KOPT-K1 (cell line): ENCODE data around the gene UGT1A10.
"Not testable (repeated sequence)": the region's sequence is repeated elsewhere in the genome, so short reads cannot be mapped to it uniquely, and the experiment has no call there.

Experiments
- H3K27ac ChIP-seq: fragments of 200-600 bp; sonication (generic); 2 replicates; pipeline ENCODE4 v1.5.1; 2016; ENCODE audit warnings: antibody characterized with exemption, mild to moderate bottlenecking, low read depth, low read length; ENCODE audit not compliant: poor library complexity, severe bottlenecking
- H3K36me3 ChIP-seq: fragments of 200-600 bp; sonication (generic); 2 replicates; pipeline ENCODE4 v1.5.1; 2017; ENCODE audit warnings: antibody characterized with exemption, mild to moderate bottlenecking, low read length, moderate library complexity; ENCODE audit not compliant: insufficient read depth
- H3K9me3 ChIP-seq: fragments of 200-600 bp; sonication (generic); 2 replicates; pipeline ENCODE4 v1.5.1; 2017; ENCODE audit warnings: antibody characterized with exemption, low read length, mild to moderate bottlenecking; ENCODE audit not compliant: insufficient read depth, poor library complexity, severe bottlenecking

Gene UGT1A10

DNA sequence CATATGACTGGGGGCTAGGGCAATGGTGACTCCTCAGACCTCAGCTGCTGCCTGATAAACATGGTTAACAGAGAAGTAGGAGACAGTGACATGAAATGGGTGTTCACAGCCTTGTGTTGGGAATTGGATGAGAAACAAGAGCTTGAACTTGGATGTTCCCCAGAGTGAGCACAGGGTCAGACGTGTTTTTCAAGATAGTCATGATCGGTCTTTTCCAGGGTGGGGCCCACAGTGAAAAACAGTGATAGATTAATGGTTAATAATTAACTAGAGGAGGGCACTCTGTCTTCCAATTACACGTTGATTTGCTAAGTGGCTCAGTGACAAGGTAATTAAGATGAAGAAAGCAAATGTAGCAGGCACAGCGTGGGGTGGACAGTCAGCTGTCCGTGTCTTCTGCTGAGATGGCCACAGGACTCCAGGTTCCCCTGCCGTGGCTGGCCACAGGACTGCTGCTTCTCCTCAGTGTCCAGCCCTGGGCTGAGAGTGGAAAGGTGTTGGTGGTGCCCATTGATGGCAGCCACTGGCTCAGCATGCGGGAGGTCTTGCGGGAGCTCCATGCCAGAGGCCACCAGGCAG, 92.6 kb downstream of the UGT1A10 start, which contains the start of gene UGT1A3:
Gene UGT1A3, plus strand, starts transcription at position 320 of the 579 bp plus-strand sequence. Its CDS starts 85 bp downstream, at position 405.
- H3K36me3 ChIP-seq: no peaks in the 10 kb centered on the region
- no peaks in the 10 kb centered on the region for H3K9me3 ChIP-seq
- H3K27ac ChIP-seq: no peak within 1 kb of the TSS

DNA sequence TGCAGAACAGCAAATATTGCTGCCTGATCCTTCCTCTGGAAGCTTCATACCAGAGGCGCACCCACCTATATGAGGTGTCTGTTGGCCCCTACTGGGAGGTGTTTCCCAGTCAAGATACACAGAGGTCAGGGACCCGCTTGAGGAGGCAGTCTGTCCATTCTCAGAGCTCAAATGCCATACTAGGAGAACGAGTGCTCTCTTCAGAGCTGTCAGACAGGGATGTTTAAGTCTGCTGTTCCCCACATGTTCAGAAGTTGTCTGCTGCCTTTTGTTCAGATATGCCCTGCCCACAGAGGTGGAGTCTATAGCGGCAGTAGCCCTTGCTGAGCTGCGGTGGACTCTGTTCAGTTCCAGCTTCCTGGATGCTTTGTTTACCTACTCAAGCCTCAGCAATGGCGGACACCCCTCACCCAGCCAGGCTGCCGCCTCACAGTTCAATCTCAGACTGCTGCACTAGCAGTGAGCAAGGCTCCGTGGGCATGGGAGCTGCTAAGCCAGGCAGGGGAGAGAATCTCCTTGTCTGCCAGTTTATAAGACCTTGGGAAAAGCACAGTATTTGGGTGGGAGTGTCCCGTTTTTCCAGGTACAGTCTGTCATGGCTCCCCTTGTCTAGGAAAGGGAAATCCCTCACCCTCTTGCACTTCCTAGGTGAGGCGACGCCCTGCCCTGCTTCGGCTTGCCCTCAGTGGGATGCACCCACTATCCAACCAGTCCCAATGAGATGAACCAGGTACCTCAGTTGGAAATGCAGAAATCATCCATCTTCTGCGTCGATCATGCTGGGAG, 100.8 kb downstream of the UGT1A10 start:
- H3K36me3 ChIP-seq, H3K9me3 ChIP-seq, H3K27ac ChIP-seq: not testable (repeated sequence)

GRCh38 chr2:233740870-233741269, 104.6 kb downstream of the UGT1A10 start:
- H3K36me3 ChIP-seq: no peaks in the 10 kb centered on the region
- peaks cover 4% of the 10 kb centered on the region for H3K9me3 ChIP-seq
- H3K27ac ChIP-seq: no peak overlapping the region

- Histone ChIP-seq H3K27ac (no peak overlapping the region), H3K9me3 (no peaks in the 10 kb centered on the region), H3K36me3 (no peaks in the 10 kb centered on the region)
These were observed 107.4 kb downstream of the UGT1A10 start for GRCh38 chr2:233743464-233744259.

DNA sequence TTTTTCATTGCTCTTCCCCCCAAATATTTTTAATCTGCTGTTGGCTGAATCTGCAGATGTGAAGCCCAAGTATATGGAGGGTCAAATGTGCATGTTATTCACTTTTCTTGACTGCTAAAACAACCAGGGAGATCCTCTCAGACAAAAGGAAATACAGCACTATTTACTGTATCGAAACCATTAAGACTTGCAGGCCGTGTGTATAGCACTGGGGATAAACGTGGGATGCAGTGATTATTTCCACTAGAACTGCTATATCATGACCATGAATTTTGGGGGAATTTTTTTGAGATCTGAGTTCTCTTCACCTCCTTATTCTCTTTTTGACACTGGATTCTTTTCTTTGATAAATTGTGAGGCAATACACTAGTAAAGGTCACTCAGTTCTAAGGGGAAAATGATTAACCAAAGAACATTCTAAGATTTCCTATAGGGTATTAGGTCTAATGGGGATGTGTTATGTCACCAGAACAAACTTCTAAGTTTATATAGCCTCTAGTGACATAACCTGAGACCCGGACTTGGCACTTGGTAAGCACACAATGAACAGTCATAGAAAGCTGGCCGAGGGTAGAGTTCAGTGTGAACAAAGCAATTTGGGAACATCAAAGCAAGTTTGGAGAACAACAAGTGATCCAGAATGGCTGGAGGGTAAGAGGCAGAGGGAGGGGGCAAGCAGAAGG, 109.0 kb downstream of the UGT1A10 start:
- Histone ChIP-seq H3K27ac (no peak overlapping the region), H3K9me3 (peaks cover 2% of the 10 kb centered on the region), H3K36me3 (no peaks in the 10 kb centered on the region)

DNA sequence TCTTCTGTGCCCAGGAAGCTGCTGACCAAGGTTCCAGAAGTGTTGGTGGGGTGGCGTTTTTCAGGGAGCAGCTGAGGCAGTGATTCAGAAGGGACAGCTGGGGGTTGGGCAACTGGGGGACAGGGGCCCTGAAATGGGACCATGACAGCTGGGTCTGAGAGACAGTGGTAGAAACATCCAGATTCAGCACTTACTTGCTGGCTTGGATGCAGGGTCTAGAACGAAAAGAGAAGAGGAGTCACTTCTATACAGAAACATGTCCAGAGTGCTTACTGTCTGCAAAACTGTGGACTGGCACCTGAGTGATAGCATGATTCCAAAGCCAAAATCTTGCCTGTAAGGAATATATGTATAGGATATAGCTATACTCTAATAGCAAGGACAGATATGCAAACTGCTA, 109.6 kb downstream of the UGT1A10 start:
- H3K9me3 ChIP-seq, H3K36me3 ChIP-seq, H3K27ac ChIP-seq: not testable (repeated sequence)

- Histone ChIP-seq H3K27ac (no peak overlapping the region), H3K36me3 (no peaks in the 10 kb centered on the region)
These were observed 110.4 kb downstream of the UGT1A10 start for GRCh38 chr2:233746475-233747282.

GRCh38 chr2:233747283-233747544, 111.0 kb downstream of the UGT1A10 start:
- Histone ChIP-seq H3K27ac (no peak overlapping the region), H3K36me3 (no peaks in the 10 kb centered on the region), H3K9me3 (peaks cover 17% of the 10 kb centered on the region)

More at GRCh38 chr2:233746475-233747282, 110.4 kb downstream of the UGT1A10 start:
- peaks cover 16% of the 10 kb centered on the region for H3K9me3 ChIP-seq

GRCh38 chr2:233750689-233751088, 114.4 kb downstream of the UGT1A10 start:
- not testable (repeated sequence) for H3K27ac ChIP-seq, H3K36me3 ChIP-seq

DNA sequence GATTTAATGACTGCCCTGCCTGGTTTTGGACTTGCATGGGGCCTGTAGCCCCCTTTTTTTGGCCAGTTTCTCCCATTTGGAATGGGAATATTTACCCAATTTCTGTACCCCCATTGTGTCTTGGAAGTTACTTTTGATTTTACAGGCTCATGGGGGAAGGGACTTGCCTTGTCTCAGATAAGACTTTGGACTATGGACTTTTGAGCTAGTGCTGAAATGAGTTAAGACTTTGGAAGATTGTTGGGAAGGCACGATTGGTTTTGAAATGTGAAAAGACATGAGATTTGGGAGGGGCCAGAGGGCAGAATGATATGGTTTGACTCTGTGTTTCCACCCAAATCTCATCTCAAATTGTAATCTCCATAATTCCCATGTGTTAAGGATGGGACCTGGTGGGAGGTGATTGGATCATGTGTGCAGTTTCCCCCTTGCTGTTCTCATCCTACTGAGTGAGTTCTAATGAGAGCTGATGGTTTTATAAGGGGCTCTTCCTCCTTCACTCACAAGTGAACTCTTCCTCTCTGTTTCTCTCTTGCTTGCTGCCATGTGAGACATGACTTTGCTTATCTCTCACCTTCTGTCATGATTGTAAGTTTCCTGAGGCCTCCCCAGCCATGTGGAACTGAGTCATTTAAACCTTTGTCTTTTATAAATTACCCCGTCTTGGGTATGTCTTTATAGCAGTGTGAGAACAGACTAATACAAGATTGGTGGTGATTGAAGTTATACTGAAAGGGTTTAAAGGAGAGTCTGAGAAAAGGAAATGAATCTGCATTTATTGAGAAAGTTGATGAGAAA, 115.2 kb downstream of the UGT1A10 start:
- not testable (repeated sequence) for H3K27ac ChIP-seq, H3K36me3 ChIP-seq
- peaks cover 17% of the 10 kb centered on the region for H3K9me3 ChIP-seq

More at GRCh38 chr2:233750689-233751088, 114.4 kb downstream of the UGT1A10 start:
- H3K9me3 ChIP-seq: peaks cover 17% of the 10 kb centered on the region

DNA sequence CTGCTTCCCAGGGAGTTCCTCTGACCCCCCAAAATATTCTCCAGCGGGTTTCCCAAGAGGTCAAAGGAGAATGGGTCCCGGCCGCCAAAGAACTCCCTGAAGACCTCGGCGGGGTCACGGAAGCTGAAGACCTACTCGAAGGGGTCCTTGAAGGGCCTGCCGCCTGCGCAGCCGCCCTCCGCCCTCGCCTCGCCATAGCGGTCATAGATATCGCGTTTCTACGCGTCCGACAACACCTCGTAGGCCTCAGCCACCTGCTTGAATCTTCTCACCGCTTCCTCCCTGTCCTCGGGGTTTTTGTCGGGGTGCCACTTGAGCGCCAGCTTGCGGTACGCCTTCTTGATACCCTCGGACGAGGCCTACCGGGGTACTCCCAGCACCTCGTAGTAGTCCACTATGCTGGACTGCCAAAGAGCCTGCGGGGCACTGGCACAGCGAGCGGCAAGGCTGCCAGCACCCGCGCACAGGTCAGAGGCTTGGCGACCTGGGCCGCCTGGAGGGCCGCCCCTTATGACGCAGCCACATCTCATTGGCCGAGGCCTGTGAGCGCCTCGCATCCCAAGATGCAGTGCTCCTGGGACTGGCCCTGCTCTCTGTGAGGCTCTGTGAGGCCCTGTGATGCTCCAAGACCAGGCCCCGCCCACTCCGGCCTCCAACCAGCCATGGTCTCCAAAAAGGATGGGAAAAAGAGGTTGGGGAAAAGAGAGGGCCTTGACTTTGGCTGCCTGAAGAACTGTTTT, 118.8 kb downstream of the UGT1A10 start:
- Histone ChIP-seq H3K9me3 (peaks cover 17% of the 10 kb centered on the region), H3K27ac (no peak overlapping the region), H3K36me3 (no peaks in the 10 kb centered on the region)

GRCh38 chr2:233756429-233757081, 120.3 kb downstream of the UGT1A10 start:
- Histone ChIP-seq H3K27ac (no peak overlapping the region), H3K9me3 (peaks cover 2% of the 10 kb centered on the region), H3K36me3 (no peaks in the 10 kb centered on the region)

DNA sequence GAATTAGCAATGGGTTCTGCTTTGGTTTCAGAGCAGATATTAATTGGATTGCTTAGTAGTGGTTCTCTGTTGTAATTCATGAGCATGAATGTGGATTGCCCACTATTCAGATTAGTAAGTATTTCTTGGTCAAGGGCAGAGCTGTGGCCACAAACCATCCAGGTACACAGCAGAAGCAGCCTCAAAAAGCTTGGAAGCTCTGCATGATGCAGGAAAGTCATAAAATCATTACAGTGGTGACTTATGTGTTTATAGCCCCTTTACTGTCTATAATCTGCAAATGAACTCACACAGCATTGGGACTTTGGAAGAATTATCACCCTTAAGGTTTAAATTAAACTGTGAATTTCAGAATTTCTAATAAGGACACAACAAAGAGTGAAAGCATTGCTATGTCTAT, 121.9 kb downstream of the UGT1A10 start:
- no peak overlapping the region for H3K27ac ChIP-seq
- no peaks in the 10 kb centered on the region for H3K36me3 ChIP-seq
- no peaks in the 10 kb centered on the region for H3K9me3 ChIP-seq
